ENCODE data around the gene LSM12.

GRCh38 chr17:44014437-44015172, 51.9 kb downstream of the LSM12 start, which contains the start of gene TMEM101:
- TF ChIP-seq CTCF (IDR thresholded peaks at IDR 0.05) (no peak), POLR2A (IDR thresholded peaks at IDR 0.05) (no peak)

Measured in suprapubic skin (tissue), 3 donors.